Lower leg skin (tissue), 3 donors: ENCODE results near the gene SUGCT.

Experiments
- CTCF ChIP-seq, 3 donors: fragments of 450-650 bp; IDR thresholded peaks; one replicate each; pipeline ENCODE4 v1.5.1; 2016; ENCODE audit warnings: antibody characterized with exemption in 3 of 3, mild to moderate bottlenecking in 3 of 3, moderate library complexity in 2 of 3
- POLR2A ChIP-seq, 2 donors: fragments of 450-650 bp; IDR thresholded peaks; one replicate each; pipeline ENCODE4 v1.6.1; 2016 to 2017; ENCODE audit warnings: antibody characterized with exemption in 2 of 2, mild to moderate bottlenecking in 1 of 2, moderate library complexity in 1 of 2

DNA sequence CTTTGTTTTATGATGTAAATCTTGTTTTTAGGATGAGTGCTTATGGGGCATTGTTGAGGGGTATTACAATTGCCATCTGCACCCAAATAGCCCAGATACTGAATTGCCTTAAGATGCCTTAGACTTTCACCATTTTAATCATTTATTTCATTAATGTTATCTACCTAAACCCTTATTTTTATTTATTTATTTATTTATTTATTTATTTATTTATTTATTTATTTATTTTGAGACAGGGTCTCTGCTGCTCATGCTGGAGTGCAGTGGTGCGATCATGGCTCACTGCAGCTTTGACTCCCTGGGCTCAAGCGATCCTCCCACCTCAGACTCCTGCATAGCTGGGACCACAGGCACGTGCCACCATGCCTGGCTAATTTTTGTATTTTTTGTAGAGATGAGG, 560.2 kb downstream of the SUGCT start:
- no peak for TF ChIP-seq CTCF (IDR thresholded peaks at IDR 0.05)
- no peak for TF ChIP-seq POLR2A (IDR thresholded peaks at IDR 0.05)
